ENCODE measurements around the gene MAPT.

Gene MAPT

DNA sequence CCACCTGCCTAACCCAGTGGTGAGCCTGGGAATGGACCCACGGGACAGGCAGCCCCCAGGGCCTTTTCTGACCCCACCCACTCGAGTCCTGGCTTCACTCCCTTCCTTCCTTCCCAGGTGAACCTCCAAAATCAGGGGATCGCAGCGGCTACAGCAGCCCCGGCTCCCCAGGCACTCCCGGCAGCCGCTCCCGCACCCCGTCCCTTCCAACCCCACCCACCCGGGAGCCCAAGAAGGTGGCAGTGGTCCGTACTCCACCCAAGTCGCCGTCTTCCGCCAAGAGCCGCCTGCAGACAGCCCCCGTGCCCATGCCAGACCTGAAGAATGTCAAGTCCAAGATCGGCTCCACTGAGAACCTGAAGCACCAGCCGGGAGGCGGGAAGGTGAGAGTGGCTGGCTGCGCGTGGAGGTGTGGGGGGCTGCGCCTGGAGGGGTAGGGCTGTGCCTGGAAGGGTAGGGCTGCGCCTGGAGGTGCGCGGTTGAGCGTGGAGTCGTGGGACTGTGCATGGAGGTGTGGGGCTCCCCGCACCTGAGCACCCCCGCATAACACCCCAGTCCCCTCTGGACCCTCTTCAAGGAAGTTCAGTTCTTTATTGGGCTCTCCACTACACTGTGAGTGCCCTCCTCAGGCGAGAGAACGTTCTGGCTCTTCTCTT is 102.1 kb downstream of the MAPT start:
- H3K4me3 ChIP-seq (ENCODE audit: insufficient read length, low read depth), result no peak overlapping the region
- no peaks in the 10 kb centered on the region for H3K27me3 ChIP-seq (ENCODE audit: insufficient read depth, insufficient read length)
- no peak for DNase-seq (ENCODE audit: low read depth, low spot score)
- H3K36me3 ChIP-seq (ENCODE audit: insufficient read depth, insufficient read length, low read length), result no peaks in the 10 kb centered on the region
- H3K4me1 ChIP-seq (ENCODE audit: insufficient read depth, insufficient read length), result peaks cover 10% of the 10 kb centered on the region
- H3K9me3 ChIP-seq (ENCODE audit: insufficient read depth, low read length), result no peaks in the 10 kb centered on the region
- TF ChIP-seq YY1 (IDR thresholded peaks at IDR 0.05; ENCODE audit: insufficient read depth, insufficient read length) (no peak), SUZ12 (IDR thresholded peaks at IDR 0.05; ENCODE audit: extremely low read depth, insufficient read depth, insufficient read length) (no peak), ZNF274 (IDR thresholded peaks at IDR 0.05; ENCODE audit: low read depth, low read length) (no peak)
- no peak overlapping the region for H3K9ac ChIP-seq (ENCODE audit: insufficient read length, low read depth)

- no peaks in the 10 kb centered on the region for H3K36me3 ChIP-seq (ENCODE audit: insufficient read depth, insufficient read length, low read length)
- H3K27me3 ChIP-seq (ENCODE audit: insufficient read depth, insufficient read length), result no peaks in the 10 kb centered on the region
- no peak overlapping the region for H3K9ac ChIP-seq (ENCODE audit: insufficient read length, low read depth)
- no peak overlapping the region for H3K4me3 ChIP-seq (ENCODE audit: insufficient read length, low read depth)
- no peak for DNase-seq (ENCODE audit: low read depth, low spot score)
- TF ChIP-seq YY1 (IDR thresholded peaks at IDR 0.05; ENCODE audit: insufficient read depth, insufficient read length), result no peak
- no peak for TF ChIP-seq ZNF274 (IDR thresholded peaks at IDR 0.05; ENCODE audit: low read depth, low read length)
- no peak for TF ChIP-seq SUZ12 (IDR thresholded peaks at IDR 0.05; ENCODE audit: extremely low read depth, insufficient read depth, insufficient read length)
- no peaks in the 10 kb centered on the region for H3K9me3 ChIP-seq (ENCODE audit: insufficient read depth, low read length)
- H3K4me1 ChIP-seq (ENCODE audit: insufficient read depth, insufficient read length), result peaks cover 10% of the 10 kb centered on the region
These were observed 102.8 kb downstream of the MAPT start for GRCh38 chr17:45997166-45997565.

DNA sequence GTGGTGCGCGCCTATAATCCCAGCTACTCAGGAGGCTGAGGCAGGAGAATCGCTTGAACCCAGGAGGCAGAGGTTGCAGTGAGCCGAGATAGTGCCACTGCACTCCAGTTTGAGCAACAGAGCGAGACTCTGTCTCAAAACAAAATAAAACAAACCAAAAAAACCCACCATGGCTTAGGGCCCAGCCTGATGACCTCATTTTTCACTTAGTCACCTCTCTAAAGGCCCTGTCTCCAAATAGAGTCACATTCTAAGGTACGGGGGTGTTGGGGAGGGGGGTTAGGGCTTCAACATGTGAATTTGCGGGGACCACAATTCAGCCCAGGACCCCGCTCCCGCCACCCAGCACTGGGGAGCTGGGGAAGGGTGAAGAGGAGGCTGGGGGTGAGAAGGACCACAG is 103.3 kb downstream of the MAPT start:
- no peak for TF ChIP-seq YY1 (IDR thresholded peaks at IDR 0.05; ENCODE audit: insufficient read depth, insufficient read length)
- no peak for TF ChIP-seq ZNF274 (IDR thresholded peaks at IDR 0.05; ENCODE audit: low read depth, low read length)
- TF ChIP-seq SUZ12 (IDR thresholded peaks at IDR 0.05; ENCODE audit: extremely low read depth, insufficient read depth, insufficient read length), result no peak
- Histone ChIP-seq H3K36me3 (ENCODE audit: insufficient read depth, insufficient read length, low read length) (no peaks in the 10 kb centered on the region), H3K4me3 (ENCODE audit: insufficient read length, low read depth) (no peak overlapping the region), H3K9me3 (ENCODE audit: insufficient read depth, low read length) (no peaks in the 10 kb centered on the region), H3K27me3 (ENCODE audit: insufficient read depth, insufficient read length) (no peaks in the 10 kb centered on the region), H3K9ac (ENCODE audit: insufficient read length, low read depth) (no peak overlapping the region), H3K4me1 (ENCODE audit: insufficient read depth, insufficient read length) (peaks cover 10% of the 10 kb centered on the region)
- no peak for DNase-seq (ENCODE audit: low read depth, low spot score)

DNA sequence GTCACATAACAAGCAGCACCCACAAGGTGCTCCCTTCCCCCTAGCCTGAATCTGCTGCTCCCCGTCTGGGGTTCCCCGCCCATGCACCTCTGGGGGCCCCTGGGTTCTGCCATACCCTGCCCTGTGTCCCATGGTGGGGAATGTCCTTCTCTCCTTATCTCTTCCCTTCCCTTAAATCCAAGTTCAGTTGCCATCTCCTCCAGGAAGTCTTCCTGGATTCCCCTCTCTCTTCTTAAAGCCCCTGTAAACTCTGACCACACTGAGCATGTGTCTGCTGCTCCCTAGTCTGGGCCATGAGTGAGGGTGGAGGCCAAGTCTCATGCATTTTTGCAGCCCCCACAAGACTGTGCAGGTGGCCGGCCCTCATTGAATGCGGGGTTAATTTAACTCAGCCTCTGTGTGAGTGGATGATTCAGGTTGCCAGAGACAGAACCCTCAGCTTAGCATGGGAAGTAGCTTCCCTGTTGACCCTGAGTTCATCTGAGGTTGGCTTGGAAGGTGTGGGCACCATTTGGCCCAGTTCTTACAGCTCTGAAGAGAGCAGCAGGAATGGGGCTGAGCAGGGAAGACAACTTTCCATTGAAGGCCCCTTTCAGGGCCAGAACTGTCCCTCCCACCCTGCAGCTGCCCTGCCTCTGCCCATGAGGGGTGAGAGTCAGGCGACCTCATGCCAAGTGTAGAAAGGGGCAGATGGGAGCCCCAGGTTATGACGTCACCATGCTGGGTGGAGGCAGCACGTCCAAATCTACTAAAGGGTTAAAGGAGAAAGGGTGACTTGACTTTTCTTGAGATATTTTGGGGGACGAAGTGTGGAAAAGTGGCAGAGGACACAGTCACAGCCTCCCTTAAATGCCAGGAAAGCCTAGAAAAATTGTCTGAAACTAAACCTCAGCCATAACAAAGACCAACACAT is 104.9 kb downstream of the MAPT start, which contains the start of gene STH:
STH (plus strand) TSS at position 264 of the 913 bp plus-strand sequence; CDS start at position 294, 30 bp downstream.
- Histone ChIP-seq H3K4me1 (ENCODE audit: insufficient read depth, insufficient read length) (peaks cover 4% of the 10 kb centered on the region), H3K27me3 (ENCODE audit: insufficient read depth, insufficient read length) (no peaks in the 10 kb centered on the region), H3K4me3 (ENCODE audit: insufficient read length, low read depth) (no peak within 1 kb of the TSS), H3K9me3 (ENCODE audit: insufficient read depth, low read length) (no peaks in the 10 kb centered on the region), H3K9ac (ENCODE audit: insufficient read length, low read depth) (no peak within 1 kb of the TSS), H3K36me3 (ENCODE audit: insufficient read depth, insufficient read length, low read length) (no peaks in the 10 kb centered on the region)
- TF ChIP-seq YY1 (IDR thresholded peaks at IDR 0.05; ENCODE audit: insufficient read depth, insufficient read length) (no peak), SUZ12 (IDR thresholded peaks at IDR 0.05; ENCODE audit: extremely low read depth, insufficient read depth, insufficient read length) (no peak), ZNF274 (IDR thresholded peaks at IDR 0.05; ENCODE audit: low read depth, low read length) (no peak)
- no peak for DNase-seq (ENCODE audit: low read depth, low spot score)

DNA sequence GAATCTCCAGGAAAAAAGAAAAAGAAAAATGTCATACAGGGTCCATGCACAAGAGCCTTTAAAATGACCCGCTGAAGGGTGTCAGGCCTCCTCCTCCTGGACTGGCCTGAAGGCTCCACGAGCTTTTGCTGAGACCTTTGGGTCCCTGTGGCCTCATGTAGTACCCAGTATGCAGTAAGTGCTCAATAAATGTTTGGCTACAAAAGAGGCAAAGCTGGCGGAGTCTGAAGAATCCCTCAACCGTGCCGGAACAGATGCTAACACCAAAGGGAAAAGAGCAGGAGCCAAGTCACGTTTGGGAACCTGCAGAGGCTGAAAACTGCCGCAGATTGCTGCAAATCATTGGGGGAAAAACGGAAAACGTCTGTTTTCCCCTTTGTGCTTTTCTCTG is 105.5 kb downstream of the MAPT start:
- Histone ChIP-seq H3K9ac (ENCODE audit: insufficient read length, low read depth) (no peak overlapping the region), H3K36me3 (ENCODE audit: insufficient read depth, insufficient read length, low read length) (no peaks in the 10 kb centered on the region), H3K4me3 (ENCODE audit: insufficient read length, low read depth) (no peak overlapping the region), H3K4me1 (ENCODE audit: insufficient read depth, insufficient read length) (peaks cover 4% of the 10 kb centered on the region), H3K9me3 (ENCODE audit: insufficient read depth, low read length) (no peaks in the 10 kb centered on the region), H3K27me3 (ENCODE audit: insufficient read depth, insufficient read length) (no peaks in the 10 kb centered on the region)
- DNase-seq (ENCODE audit: low read depth, low spot score), result no peak
- no peak for TF ChIP-seq SUZ12 (IDR thresholded peaks at IDR 0.05; ENCODE audit: extremely low read depth, insufficient read depth, insufficient read length)
- TF ChIP-seq YY1 (IDR thresholded peaks at IDR 0.05; ENCODE audit: insufficient read depth, insufficient read length), result no peak
- no peak for TF ChIP-seq ZNF274 (IDR thresholded peaks at IDR 0.05; ENCODE audit: low read depth, low read length)

GRCh38 chr17:46000292-46000691 is 105.9 kb downstream of the MAPT start:
- H3K9me3 ChIP-seq (ENCODE audit: insufficient read depth, low read length), result no peaks in the 10 kb centered on the region
- TF ChIP-seq YY1 (IDR thresholded peaks at IDR 0.05; ENCODE audit: insufficient read depth, insufficient read length) (no peak), ZNF274 (IDR thresholded peaks at IDR 0.05; ENCODE audit: low read depth, low read length) (no peak), SUZ12 (IDR thresholded peaks at IDR 0.05; ENCODE audit: extremely low read depth, insufficient read depth, insufficient read length) (no peak)
- no peak overlapping the region for H3K9ac ChIP-seq (ENCODE audit: insufficient read length, low read depth)
- no peak for DNase-seq (ENCODE audit: low read depth, low spot score)
- no peak overlapping the region for H3K4me3 ChIP-seq (ENCODE audit: insufficient read length, low read depth)
- no peaks in the 10 kb centered on the region for H3K36me3 ChIP-seq (ENCODE audit: insufficient read depth, insufficient read length, low read length)
- peaks cover 1% of the 10 kb centered on the region for H3K4me1 ChIP-seq (ENCODE audit: insufficient read depth, insufficient read length)
- H3K27me3 ChIP-seq (ENCODE audit: insufficient read depth, insufficient read length), result no peaks in the 10 kb centered on the region

DNA sequence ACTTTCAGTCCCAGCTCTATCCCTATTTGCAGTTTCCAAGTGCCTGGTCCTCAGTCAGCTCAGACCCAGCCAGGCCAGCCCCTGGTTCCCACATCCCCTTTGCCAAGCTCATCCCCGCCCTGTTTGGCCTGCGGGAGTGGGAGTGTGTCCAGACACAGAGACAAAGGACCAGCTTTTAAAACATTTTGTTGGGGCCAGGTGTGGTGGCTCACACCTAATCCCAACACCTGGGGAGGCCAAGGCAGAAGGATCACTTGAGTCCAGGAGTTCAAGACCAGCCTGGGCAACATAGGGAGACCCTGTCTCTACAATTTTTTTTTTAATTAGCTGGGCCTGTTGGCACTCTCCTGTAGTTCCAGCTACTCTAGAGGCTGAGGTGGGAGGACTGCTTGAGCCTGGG is 106.4 kb downstream of the MAPT start:
- H3K9ac ChIP-seq (ENCODE audit: insufficient read length, low read depth), result no peak overlapping the region
- no peak overlapping the region for H3K4me3 ChIP-seq (ENCODE audit: insufficient read length, low read depth)
- no peaks in the 10 kb centered on the region for H3K27me3 ChIP-seq (ENCODE audit: insufficient read depth, insufficient read length)
- no peaks in the 10 kb centered on the region for H3K36me3 ChIP-seq (ENCODE audit: insufficient read depth, insufficient read length, low read length)
- H3K9me3 ChIP-seq (ENCODE audit: insufficient read depth, low read length), result no peaks in the 10 kb centered on the region
- no peak for TF ChIP-seq SUZ12 (IDR thresholded peaks at IDR 0.05; ENCODE audit: extremely low read depth, insufficient read depth, insufficient read length)
- no peak for TF ChIP-seq YY1 (IDR thresholded peaks at IDR 0.05; ENCODE audit: insufficient read depth, insufficient read length)
- no peak for TF ChIP-seq ZNF274 (IDR thresholded peaks at IDR 0.05; ENCODE audit: low read depth, low read length)
- no peak for DNase-seq (ENCODE audit: low read depth, low spot score)
- peaks cover 1% of the 10 kb centered on the region for H3K4me1 ChIP-seq (ENCODE audit: insufficient read depth, insufficient read length)

All from NT2/D1 (cell line).